Endothelial cell of umbilical vein (primary cell): ENCODE results near the gene DENND5A.

Experiments
- CTCF ChIP-seq, 2 donors: IDR thresholded peaks; 1 replicate in 1 of 2; 2 replicates in 1 of 2; pipeline ENCODE4 v1.5.1; 2011; ENCODE audit warnings: low read length in 2 of 2, mild to moderate bottlenecking in 2 of 2, moderate library complexity in 2 of 2, control low read depth in 1 of 2, inconsistent platforms in 1 of 2, low read depth in 1 of 2; ENCODE audit not compliant: insufficient read depth in 1 of 2; ENCODE audit errors: extremely low read depth in 1 of 2
- EZH2 ChIP-seq: IDR thresholded peaks from 2 replicates; pipeline ENCODE4 v1.6.1; 2012; ENCODE audit warnings: borderline replicate concordance, low read depth, mild to moderate bottlenecking, moderate library complexity, low read length, inconsistent platforms; ENCODE audit not compliant: severe bottlenecking
- FOS ChIP-seq: IDR thresholded peaks from 2 replicates; pipeline ENCODE4 v1.6.1; 2011; ENCODE audit warnings: mild to moderate bottlenecking, low read length, moderate library complexity, borderline replicate concordance; ENCODE audit not compliant: insufficient read depth
- GATA2 ChIP-seq: IDR thresholded peaks from 2 replicates; pipeline ENCODE4 v1.7.0; 2011; ENCODE audit warnings: low read depth, mild to moderate bottlenecking, moderate library complexity, mixed read lengths, low read length; ENCODE audit not compliant: insufficient read length, insufficient read depth
- MAX ChIP-seq: IDR thresholded peaks from 2 replicates; pipeline ENCODE4 v1.6.1; 2011; ENCODE audit not compliant: insufficient read depth, insufficient read length
- MYC ChIP-seq: IDR thresholded peaks from one replicate; pipeline ENCODE4 v1.6.1; 2011; ENCODE audit warnings: mild to moderate bottlenecking, low read depth, low read length
- POLR2A ChIP-seq: IDR thresholded peaks from 2 replicates; pipeline ENCODE4 v1.6.1; 2012; ENCODE audit warnings: low read depth, mild to moderate bottlenecking, control low read depth, low read length
- POLR2AphosphoS5 ChIP-seq: IDR thresholded peaks from 2 replicates; pipeline ENCODE4 v1.6.1; 2012; ENCODE audit warnings: low read depth, mild to moderate bottlenecking, control low read depth, low read length, moderate library complexity; ENCODE audit not compliant: insufficient read depth

DNA sequence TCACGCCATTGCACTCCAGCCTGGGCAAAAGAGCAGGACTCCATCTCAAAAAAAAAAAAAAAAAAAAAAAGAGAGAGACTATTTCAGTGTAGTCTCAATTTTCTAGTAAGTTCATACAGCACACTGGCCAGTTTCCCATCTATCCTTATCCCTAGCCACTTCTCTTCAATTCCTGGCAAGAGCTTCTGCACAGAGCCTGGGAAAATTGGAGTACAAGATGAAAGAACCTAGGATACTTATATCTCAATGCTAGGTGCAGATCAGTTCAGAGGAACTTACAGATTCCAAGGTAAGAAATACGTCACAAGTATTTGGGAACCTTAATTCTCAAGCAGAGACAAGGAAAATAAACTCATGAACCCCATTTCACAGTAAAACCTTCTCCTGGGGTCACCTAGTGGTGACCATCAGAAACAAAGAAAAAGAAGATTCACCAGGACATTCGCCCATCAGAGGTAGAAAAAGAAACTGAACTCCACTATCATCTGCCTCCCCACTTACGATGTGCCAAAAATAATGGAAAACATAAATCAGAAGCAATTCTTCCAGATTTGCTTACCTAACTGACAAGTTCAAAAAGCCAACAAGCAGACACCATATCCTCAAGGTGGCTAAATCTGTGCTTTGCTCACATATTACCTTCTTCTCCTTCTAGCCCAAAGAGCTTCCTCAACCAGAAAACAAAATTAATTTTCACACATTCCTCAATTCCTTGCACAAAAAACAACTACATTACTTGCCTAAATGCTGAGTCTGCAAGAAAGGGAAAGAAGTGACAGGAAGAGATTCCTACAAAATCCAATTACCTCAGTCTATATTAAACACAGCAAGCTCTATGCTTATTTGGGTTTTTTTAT, 4.9 kb downstream of the DENND5A start:
- TF ChIP-seq POLR2AphosphoS5 (no peak), CTCF (IDR thresholded peaks at IDR 0.05; ENCODE audit: extremely low read depth in 1 of 2, insufficient read depth in 1 of 2, low read depth in 1 of 2, low read length in 2 of 2) (no peak), MAX (no peak), POLR2A (no peak), EZH2 (no peak), FOS (no peak), GATA2 (no peak), MYC (no peak)
